ENCODE measurements around the gene ASB10. TPM values are rescaled to one million over a fixed set of nuclear protein-coding genes. Genes with fewer than 3 reads are reported as not detected.

ASB10 gene
- total and polyA plus RNA-seq, 5 experiments from 2014 or later, result not detected

DNA sequence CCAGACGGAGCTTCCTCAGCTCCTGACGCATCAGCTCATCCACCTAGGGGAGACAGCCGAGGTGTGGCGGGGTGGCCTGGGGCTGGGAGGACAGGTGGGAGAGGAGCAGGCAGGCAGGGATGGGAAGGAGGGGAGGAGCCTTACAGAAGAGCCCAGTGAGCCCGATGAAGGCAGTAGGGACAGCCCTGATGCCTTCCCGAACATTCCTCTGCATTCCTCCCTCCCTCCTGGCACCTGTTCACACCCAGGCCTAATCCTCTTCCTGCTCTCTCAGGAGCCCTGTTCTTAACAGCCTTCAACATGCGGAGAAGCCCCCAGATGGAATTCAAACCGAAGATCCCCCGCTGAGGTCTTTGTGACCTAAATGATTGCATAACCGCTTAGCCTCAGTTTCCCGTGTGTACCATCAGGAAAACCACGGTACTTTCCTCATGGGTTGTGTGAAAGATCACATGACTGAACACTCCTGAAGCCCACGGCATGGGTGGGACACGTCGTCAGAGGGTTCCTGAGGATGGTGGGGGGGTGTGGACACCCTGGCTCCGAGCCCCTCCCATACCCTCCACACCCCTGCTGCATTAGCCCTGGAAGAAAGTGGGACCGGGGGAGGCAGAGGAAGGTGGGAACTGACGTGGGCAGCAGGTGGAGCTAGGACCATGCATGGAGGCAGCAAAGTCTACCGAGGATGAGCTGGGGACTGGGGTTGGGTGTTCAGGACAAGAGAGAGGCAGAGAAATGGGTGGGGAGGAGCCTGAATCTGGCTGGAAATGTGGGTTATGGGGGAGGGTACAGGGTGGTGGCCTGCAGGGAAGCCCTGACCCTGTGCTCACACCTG, 8.8 kb upstream of the ASB10 start:
- Mint-ChIP-seq H3K9me3 (no peaks in the 10 kb centered on the region), H3K27me3 (peaks cover 0 to 7% (median 3%) of the 10 kb centered on the region in 5 donors), H3K4me3 (no peak overlapping the region), H3K27ac (no peak overlapping the region), H3K4me1 (peaks cover 0 to 12% (median 6%) of the 10 kb centered on the region in 4 donors), H3K36me3 (no peaks in the 10 kb centered on the region)
- DNase-seq, result no peak
- no peak for ATAC-seq
- POLR2A ChIA-PET, result no interaction called here

DNA sequence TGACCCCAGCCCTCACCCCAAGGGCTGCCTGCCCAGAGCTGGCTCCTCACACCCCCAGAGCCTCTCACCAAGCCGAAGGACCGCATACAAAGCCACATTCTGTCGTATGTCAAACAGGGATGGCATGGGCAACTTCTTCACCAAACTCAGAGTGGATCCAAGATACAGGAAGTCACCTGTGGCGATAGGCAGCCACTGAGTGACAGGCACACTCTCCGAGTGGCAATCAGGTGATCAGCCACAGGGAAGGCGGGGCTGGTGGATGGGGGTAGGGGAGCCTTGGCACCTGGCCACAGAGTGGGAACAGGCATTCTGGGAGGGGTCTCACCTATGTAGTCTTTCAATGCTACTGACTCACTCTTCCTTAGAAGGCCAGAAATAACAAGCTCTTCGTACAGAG, 7.1 kb upstream of the ASB10 start:
- H3K36me3 Mint-ChIP-seq, result no peaks in the 10 kb centered on the region

DNA sequence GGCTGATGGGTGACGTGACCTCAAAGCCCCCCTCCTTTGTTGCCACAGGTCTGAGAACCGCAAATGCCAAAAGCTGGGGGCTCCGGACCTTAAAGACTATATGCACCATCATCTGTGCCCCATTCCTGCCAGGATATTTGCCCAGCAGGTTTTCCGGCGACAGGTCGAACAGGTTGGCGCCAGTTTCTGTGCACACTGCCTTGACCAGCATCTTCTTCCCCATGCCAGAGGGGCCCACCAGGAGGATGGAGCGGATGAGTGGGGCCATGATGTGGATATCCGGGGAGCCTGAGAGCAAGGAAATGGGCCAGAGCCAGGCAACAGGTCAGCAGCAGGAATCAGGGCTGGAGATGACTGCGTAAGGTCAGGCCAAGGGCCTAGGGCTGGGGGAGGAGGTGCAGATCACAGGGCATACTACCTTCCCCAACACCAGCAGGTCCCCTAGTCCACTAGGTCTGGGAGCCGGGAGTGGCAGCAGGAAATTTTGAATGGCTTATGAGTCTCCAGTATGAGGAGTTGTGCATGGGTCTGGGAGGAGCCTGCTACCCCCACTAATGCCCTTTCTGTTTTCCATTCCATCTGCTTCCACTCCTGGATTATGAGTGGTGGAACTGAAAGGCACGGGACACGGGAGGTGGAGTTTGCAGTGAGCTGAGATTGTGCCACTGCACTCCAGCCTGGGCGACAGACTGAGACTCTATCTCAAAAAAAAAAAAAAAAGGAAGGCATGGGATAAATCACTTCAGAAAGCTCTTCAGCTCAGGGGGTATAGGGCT, 6.3 kb upstream of the ASB10 start:
- DNase-seq, result no peak
- no peak for ATAC-seq
- POLR2A ChIA-PET, result no interaction called here
- Mint-ChIP-seq H3K27me3 (peaks cover 0 to 8% (median 3%) of the 10 kb centered on the region in 5 donors), H3K4me1 (peaks cover 0 to 12% (median 5%) of the 10 kb centered on the region in 4 donors), H3K4me3 (no peak overlapping the region), H3K36me3 (no peaks in the 10 kb centered on the region), H3K9me3 (peaks cover 0 to 2% (median 0%) of the 10 kb centered on the region in 9 donors), H3K27ac (peak overlapping the region in 2 of 10 donors; percentile 80 to 82)

More for the DNA sequence above, 7.1 kb upstream of the ASB10 start:
- peaks cover 0 to 8% (median 3%) of the 10 kb centered on the region in 5 donors for H3K27me3 Mint-ChIP-seq
- ATAC-seq (peak in 1 of 2 donors; percentile 68), DNase-seq (no peak)
- peaks cover 0 to 12% (median 5%) of the 10 kb centered on the region in 4 donors for H3K4me1 Mint-ChIP-seq
- H3K4me3 Mint-ChIP-seq, result no peak overlapping the region
- POLR2A ChIA-PET, result no interaction called here
- H3K9me3 Mint-ChIP-seq, result peaks cover 0 to 2% (median 0%) of the 10 kb centered on the region in 9 donors
- peak overlapping the region in 2 of 10 donors; percentile 34 to 82 for H3K27ac Mint-ChIP-seq

DNA sequence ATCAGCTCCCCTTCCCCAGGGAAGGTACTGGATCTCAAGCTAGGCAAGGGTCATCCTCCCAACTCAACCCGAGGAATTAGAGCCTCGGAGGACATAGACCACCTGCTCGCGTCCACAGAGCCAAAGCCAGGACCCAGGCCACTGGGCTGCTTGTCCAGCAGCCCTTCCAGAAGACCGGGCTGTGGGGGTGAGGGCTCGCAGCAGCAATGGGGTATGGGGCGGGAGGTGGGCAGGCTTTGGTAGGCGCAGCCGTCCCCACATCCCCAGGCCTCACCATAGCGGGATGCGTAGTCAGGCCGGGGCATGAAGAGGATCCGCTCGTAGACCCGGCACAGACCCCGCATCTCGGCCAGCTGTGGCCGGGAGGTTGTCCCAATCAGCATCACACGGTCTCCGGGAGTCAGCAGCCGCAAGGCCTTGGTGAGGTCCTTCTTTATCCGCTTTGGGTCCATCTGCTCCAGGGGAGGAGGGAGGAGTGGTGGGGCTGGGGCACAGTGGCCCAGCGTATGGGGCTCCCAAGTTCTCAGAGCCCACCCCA, 5.0 kb upstream of the ASB10 start:
- Mint-ChIP-seq H3K27me3 (peaks cover 0 to 10% (median 3%) of the 10 kb centered on the region in 5 donors), H3K36me3 (no peaks in the 10 kb centered on the region), H3K27ac (no peak overlapping the region), H3K9me3 (peaks cover 0 to 2% (median 0%) of the 10 kb centered on the region in 9 donors), H3K4me3 (no peak overlapping the region), H3K4me1 (peaks cover 0 to 12% (median 5%) of the 10 kb centered on the region in 4 donors)
- ATAC-seq (no peak), DNase-seq (no peak)
- POLR2A ChIA-PET, result no interaction called here

DNA sequence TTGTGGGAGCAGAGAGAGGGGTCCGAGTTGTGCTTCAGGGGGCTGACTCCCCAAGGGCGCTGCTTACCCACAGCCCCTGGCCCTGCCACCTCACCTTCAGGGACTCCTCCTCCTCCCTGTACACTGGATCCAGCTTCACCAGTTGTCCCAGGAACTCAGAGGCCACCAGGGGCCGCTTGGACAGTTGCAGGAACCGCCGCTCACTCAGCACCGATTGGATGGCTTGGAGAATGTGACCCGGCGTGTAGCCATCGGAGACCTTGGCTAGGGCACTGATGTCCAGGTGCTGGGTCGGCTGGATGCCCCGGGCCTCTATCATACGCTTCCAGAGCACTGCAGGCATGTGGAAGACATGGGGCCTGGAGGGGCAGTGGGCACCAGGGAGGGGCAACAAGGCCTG, 4.5 kb upstream of the ASB10 start:
- ATAC-seq (no peak), DNase-seq (no peak)
- POLR2A ChIA-PET, result no interaction called here
- Mint-ChIP-seq H3K27ac (no peak overlapping the region), H3K36me3 (no peaks in the 10 kb centered on the region), H3K9me3 (peaks cover 0 to 2% (median 0%) of the 10 kb centered on the region in 9 donors), H3K4me1 (peaks cover 0 to 12% (median 5%) of the 10 kb centered on the region in 4 donors), H3K27me3 (peaks cover 0 to 10% (median 3%) of the 10 kb centered on the region in 5 donors), H3K4me3 (no peak overlapping the region)

DNA sequence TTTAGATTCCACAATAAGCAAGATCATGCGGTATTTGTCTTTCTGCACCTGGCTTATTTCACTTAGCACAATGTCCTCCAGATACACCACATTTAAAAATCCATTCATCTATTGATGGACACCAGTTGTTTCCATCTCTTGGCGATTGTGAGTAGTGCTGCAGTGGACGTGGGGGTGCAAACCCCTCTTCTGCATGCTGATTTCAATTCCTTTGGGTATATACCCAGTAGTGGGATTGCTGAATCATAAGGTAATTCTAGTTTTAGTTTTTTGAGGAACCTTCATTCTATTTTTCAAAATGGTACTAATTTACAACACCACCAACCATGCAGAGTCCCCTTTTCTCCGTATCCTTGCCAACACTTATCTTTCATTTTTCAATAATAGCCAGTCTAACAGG, 2.0 kb upstream of the ASB10 start:
- no peak for DNase-seq
- Mint-ChIP-seq H3K27ac (no peak overlapping the region), H3K36me3 (no peaks in the 10 kb centered on the region), H3K4me3 (no peak overlapping the region), H3K9me3 (peaks cover 0 to 2% (median 0%) of the 10 kb centered on the region in 9 donors), H3K4me1 (peaks cover 0 to 2% (median under 1%) of the 10 kb centered on the region in 4 donors), H3K27me3 (peaks cover 0 to 5% (median 0%) of the 10 kb centered on the region in 5 donors)
- ATAC-seq, result no peak
- POLR2A ChIA-PET, result no interaction called here

DNA sequence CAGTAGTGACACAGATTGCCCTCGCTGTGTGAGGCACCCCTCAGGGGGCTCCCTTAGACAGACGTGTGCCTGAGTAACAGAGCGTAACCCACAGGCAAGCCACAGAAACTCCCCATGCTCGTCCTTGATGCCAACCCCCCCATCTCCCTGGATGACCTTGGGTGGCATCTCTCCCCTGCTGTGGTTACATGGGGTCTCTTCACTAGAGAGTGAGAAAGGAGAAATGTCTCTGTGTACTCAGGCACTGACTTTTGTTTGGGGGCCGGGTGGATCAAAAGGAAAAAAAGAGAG, 1.1 kb upstream of the ASB10 start:
- no peak for ATAC-seq
- peaks cover 0 to 2% (median 0%) of the 10 kb centered on the region in 9 donors for H3K9me3 Mint-ChIP-seq
- peaks cover 0 to 5% (median 0%) of the 10 kb centered on the region in 5 donors for H3K27me3 Mint-ChIP-seq
- POLR2A ChIA-PET, result no interaction called here
- DNase-seq, result peak in 1 of 10 donors; percentile 37
- no peaks in the 10 kb centered on the region for H3K4me1 Mint-ChIP-seq
- no peaks in the 10 kb centered on the region for H3K36me3 Mint-ChIP-seq
- peak overlapping the region in 1 of 10 donors; percentile 11 for H3K27ac Mint-ChIP-seq
- no peak overlapping the region for H3K4me3 Mint-ChIP-seq

DNA sequence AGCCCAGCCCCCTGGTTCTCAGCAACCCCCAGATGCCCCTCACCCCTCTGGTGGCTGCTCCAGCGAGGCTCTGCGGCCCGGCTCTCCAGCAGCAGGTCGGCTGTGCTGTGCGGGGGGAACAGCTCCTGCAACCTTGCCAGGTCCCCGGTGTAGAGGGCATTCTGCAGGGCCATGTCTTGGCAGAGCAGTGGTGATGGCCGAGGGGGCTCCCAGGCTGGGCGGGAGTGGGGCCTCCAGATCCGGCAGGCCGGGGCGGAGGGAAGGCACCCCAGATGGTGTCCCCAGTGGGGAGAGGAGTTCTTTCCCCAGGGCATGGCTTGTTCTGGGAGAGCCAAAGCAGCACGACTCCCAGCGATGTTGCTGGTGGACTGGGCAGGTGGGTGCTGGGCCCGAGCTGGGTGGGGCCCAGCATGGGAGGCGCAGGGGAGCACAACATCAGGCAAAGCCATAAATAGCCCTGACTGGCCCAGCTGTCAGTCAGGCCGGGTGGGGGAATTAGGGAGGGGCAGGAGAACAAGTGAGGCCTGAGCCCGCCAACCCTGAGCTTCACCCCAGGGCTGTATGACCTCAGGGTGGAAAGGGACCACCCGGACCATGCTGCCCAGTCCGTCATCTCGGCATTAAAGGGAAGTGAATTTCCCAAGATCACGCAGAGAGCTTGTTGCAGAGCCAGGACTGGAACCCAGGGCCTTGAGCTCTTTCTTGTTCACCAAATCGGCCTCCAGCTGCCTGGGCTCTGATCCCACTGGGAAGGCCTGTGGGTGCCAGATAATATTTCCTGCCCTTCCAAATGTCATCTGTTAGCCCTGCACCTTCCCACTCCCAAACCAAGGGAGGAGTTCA, 580 bp upstream of the ASB10 start:
- H3K9me3 Mint-ChIP-seq, result peaks cover 0 to 2% (median 0%) of the 10 kb centered on the region in 9 donors
- H3K4me1 Mint-ChIP-seq, result no peaks in the 10 kb centered on the region
- H3K27me3 Mint-ChIP-seq, result peaks cover 0 to 5% (median 0%) of the 10 kb centered on the region in 5 donors
- ATAC-seq (no peak), DNase-seq (peak in 1 of 10 donors; percentile 46)
- H3K36me3 Mint-ChIP-seq, result no peaks in the 10 kb centered on the region
- H3K4me3 Mint-ChIP-seq, result no peak overlapping the region
- no peak overlapping the region for H3K27ac Mint-ChIP-seq
- POLR2A ChIA-PET, result no interaction called here

DNA sequence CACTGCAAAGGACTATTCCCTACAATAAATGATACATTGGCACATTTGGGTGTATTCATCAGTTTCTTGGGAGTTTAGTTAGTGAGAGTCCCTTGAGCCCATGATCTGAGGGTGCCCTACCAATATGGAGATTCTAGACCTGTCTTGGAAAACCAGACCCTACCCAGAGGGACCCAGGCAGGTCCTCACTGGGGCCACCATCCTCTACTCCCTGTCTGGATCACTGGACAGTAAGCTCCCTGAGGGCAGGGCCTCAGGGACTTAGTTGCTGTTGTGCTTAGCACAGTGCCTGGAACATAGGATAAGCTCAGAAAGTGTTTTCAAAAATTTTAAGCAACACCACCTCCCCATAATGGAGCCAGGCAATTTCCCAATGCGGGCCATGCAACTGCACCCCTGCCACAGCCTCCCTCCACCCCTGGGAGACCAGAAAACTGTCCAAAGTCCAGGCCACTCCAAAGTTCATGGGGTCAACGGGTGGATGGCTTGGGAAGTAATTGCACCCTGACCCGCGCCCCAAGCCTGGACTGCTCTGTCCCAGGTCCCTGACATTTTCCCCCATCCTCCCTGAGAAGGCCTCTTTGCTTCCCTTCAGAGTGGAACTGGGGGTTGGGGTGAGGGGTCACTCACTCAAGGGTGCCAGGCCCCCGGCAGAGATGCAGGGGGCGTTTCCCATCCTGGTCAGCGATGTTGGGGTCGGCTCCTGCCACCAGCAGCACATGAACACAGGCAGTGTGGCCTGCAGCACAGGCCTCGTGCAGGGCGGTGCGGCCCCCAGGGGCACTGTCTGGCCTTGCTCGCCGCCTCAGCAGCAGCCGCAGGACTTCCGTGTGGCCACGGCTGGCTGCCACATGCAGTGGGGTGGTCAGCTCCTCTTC, 1.0 kb downstream of the ASB10 start:
- peaks cover 0 to 9% (median 0%) of the 10 kb centered on the region in 5 donors for H3K27me3 Mint-ChIP-seq
- no peak for ATAC-seq
- POLR2A ChIA-PET, result no interaction called here
- peak in 1 of 10 donors; percentile 52 for DNase-seq
- H3K4me3 Mint-ChIP-seq, result no peak overlapping the region
- no peak overlapping the region for H3K27ac Mint-ChIP-seq
- H3K9me3 Mint-ChIP-seq, result peaks cover 0 to 2% (median 0%) of the 10 kb centered on the region in 9 donors
- H3K36me3 Mint-ChIP-seq, result no peaks in the 10 kb centered on the region
- H3K4me1 Mint-ChIP-seq, result no peaks in the 10 kb centered on the region

DNA sequence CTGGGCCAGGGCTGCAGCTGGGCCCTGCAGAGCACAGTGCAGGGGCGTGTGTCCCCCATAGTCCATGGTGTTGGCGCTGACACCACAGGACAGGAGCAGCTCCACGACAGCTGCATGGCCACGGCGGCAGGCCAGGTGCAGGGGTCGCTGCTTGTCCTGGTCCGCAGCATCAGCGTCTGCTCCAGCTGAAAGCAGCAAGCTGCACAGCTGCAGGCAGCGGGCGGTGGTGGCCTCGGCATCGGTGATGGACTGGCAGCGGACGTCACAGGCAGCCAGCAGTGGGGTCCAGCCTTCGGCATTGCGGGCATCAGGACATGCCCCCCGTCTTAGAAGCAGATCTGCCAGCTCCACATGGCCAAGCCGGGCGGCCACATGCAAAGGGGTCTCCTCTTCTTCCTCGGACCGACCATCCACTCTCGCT, 6.0 kb downstream of the ASB10 start:
- H3K4me3 Mint-ChIP-seq, result no peak overlapping the region
- POLR2A ChIA-PET, result no interaction called here
- no peak for DNase-seq

DNA sequence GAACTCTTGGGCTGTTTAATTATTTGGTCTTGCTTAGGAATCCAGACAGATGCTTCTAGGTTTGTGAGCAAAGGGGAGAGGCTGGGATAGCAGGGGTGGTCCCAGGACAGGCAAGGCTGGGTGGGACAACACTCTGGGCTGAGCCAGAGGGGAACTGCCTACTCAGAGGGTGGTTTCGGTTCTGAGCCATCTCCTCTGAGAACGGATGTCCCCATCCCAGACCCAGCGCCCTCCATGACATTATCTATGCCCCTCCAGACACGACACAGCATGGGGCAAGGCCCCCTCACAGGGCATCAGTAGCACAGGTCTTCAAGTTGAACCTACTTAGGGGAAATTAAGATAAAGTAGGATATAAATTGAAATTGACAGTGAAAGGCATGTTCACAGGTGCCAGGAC, 7.1 kb downstream of the ASB10 start:
- DNase-seq (peak in 1 of 10 donors; percentile 58), ATAC-seq (no peak)
- Mint-ChIP-seq H3K4me3 (no peak overlapping the region), H3K9me3 (no peaks in the 10 kb centered on the region), H3K27me3 (peaks cover 13 to 48% (median 17%) of the 10 kb centered on the region in 5 donors), H3K36me3 (no peaks in the 10 kb centered on the region), H3K4me1 (no peaks in the 10 kb centered on the region), H3K27ac (no peak overlapping the region)
- POLR2A ChIA-PET, result no interaction called here

More for the DNA sequence above, 6.0 kb downstream of the ASB10 start:
- no peaks in the 10 kb centered on the region for H3K9me3 Mint-ChIP-seq
- peaks cover 9 to 39% (median 17%) of the 10 kb centered on the region in 5 donors for H3K27me3 Mint-ChIP-seq
- no peaks in the 10 kb centered on the region for H3K4me1 Mint-ChIP-seq
- no peak for ATAC-seq
- no peak overlapping the region for H3K27ac Mint-ChIP-seq
- H3K36me3 Mint-ChIP-seq, result no peaks in the 10 kb centered on the region

All from naive thymus-derived CD8-positive, alpha-beta T cell (primary cell).